ENCODE results near the gene PTPRT.

- TF ChIP-seq, protein P1, sequence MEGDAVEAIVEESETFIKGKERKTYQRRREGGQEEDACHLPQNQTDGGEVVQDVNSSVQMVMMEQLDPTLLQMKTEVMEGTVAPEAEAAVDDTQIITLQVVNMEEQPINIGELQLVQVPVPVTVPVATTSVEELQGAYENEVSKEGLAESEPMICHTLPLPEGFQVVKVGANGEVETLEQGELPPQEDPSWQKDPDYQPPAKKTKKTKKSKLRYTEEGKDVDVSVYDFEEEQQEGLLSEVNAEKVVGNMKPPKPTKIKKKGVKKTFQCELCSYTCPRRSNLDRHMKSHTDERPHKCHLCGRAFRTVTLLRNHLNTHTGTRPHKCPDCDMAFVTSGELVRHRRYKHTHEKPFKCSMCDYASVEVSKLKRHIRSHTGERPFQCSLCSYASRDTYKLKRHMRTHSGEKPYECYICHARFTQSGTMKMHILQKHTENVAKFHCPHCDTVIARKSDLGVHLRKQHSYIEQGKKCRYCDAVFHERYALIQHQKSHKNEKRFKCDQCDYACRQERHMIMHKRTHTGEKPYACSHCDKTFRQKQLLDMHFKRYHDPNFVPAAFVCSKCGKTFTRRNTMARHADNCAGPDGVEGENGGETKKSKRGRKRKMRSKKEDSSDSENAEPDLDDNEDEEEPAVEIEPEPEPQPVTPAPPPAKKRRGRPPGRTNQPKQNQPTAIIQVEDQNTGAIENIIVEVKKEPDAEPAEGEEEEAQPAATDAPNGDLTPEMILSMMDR (conservative IDR thresholded peaks at IDR 0.05; ENCODE audit: low read depth, low read length) = no peak
- TF ChIP-seq EZH2 (IDR thresholded peaks at IDR 0.05; ENCODE audit: low read length, unreplicated experiment) = no peak
- TF ChIP-seq EZH2phosphoT487 (IDR thresholded peaks at IDR 0.05; ENCODE audit: borderline replicate concordance, low read length) = no peak
These were observed 1136.4 kb downstream of the PTPRT start for GRCh38 chr20:42053350-42053749.

Measured in PC-3 (cell line).